Sigmoid colon (tissue), 7 donors: ENCODE results near the gene ACTR8. TPM values are rescaled to one million over a fixed set of nuclear protein-coding genes. Genes with fewer than 3 reads are reported as not detected.

Source experiments
- DNase-seq: peaks from one replicate; pipeline ENCODE4 v3.0.0-alpha.2; 2019
- H3K27ac ChIP-seq, 4 donors: fragments of 200-600 bp; sonication (generic); one replicate each; pipeline ENCODE4 v1.5.1; 2016 to 2019; ENCODE audit warnings: mild to moderate bottlenecking in 1 of 4
- H3K27me3 ChIP-seq, 3 donors: fragments of 200-600 bp; sonication (generic); one replicate each; pipeline ENCODE4 v1.5.1; 2019; ENCODE audit warnings: mild to moderate bottlenecking in 1 of 3
- H3K36me3 ChIP-seq, 4 donors: fragments of 200-600 bp; sonication (generic); one replicate each; pipeline ENCODE4 v1.5.1; 2016 to 2019
- H3K4me1 ChIP-seq, 4 donors: fragments of 200-600 bp; sonication (generic); one replicate each; pipeline ENCODE4 v1.5.1; 2017 to 2019
- H3K4me3 ChIP-seq, 4 donors: fragments of 200-600 bp; sonication (generic); one replicate each; pipeline ENCODE4 v1.5.1; 2017 to 2019; ENCODE audit warnings: mild to moderate bottlenecking in 2 of 4, moderate library complexity in 1 of 4
- H3K9me3 ChIP-seq, 4 donors: fragments of 200-600 bp in 3 of 4; sonication (generic) in 3 of 4; one replicate each; pipeline versions ENCODE4 v1.5.1 to v1.6.1; 2013 to 2019
- EP300 ChIP-seq, 4 donors: sonication (generic); formaldehyde crosslinking; IDR thresholded peaks; one replicate each; pipeline ENCODE4 v1.6.1; 2017; ENCODE audit warnings: antibody characterized with exemption in 4 of 4
- POLR2A ChIP-seq, 2 donors: fragments of 450-650 bp; IDR thresholded peaks; one replicate each; pipeline ENCODE4 v1.6.1; 2016; ENCODE audit warnings: antibody characterized with exemption in 2 of 2, mild to moderate bottlenecking in 2 of 2, moderate library complexity in 2 of 2
- POLR2AphosphoS5 ChIP-seq, 4 donors: sonication (generic); formaldehyde crosslinking; IDR thresholded peaks; one replicate each; pipeline ENCODE4 v1.6.1; 2017; ENCODE audit warnings: antibody characterized with exemption in 4 of 4
- WGBS, 2 donors: extraction: QIAGEN DNeasy Blood & Tissue Kit; methylation state at CpG; one replicate each; pipeline ENCODE4 v1.1.7; 2013; 5-methylcytosine and 5-hydroxymethylcytosine counted together
- intact Hi-C: fragments of 100-400 bp; cut with DNase I; formaldehyde crosslinking; loops from one replicate; pipeline ENCODE4 v1.15.1; 2023
- polyA plus RNA-seq, 3 donors: library from polyadenylated mRNA; stranded (reverse); fragments of 200-250 nt; gene quantifications; one replicate each; pipeline ENCODE4 v1.2.3, GENCODE V29; 2013
- total RNA-seq, 4 donors: library from RNA; depleted of rRNA; stranded (reverse); fragments of >200 nt; gene quantifications; one replicate each; pipeline ENCODE4 v1.1.0, GENCODE V29; 2016
- TF ChIP-seq, protein P1 (sequence below), 4 experiments: fragments of 450-650 bp in 3 of 4; fragments of 200-600 bp in 1 of 4; IDR thresholded peaks; one replicate each; pipeline ENCODE4 v1.5.1; 2016 to 2019; ENCODE audit warnings: antibody characterized with exemption in 4 of 4, mild to moderate bottlenecking in 3 of 4, moderate library complexity in 2 of 4
- donor health status: healthy with polysubstance abuse.
- donor health status: Bipolar disorder and iron deficiency.
- donor health status: healthy.

ACTR8 gene
- total and polyA plus RNA-seq, 7 donors, result 9.0 to 30.7 (median 18.5) TPM

DNA sequence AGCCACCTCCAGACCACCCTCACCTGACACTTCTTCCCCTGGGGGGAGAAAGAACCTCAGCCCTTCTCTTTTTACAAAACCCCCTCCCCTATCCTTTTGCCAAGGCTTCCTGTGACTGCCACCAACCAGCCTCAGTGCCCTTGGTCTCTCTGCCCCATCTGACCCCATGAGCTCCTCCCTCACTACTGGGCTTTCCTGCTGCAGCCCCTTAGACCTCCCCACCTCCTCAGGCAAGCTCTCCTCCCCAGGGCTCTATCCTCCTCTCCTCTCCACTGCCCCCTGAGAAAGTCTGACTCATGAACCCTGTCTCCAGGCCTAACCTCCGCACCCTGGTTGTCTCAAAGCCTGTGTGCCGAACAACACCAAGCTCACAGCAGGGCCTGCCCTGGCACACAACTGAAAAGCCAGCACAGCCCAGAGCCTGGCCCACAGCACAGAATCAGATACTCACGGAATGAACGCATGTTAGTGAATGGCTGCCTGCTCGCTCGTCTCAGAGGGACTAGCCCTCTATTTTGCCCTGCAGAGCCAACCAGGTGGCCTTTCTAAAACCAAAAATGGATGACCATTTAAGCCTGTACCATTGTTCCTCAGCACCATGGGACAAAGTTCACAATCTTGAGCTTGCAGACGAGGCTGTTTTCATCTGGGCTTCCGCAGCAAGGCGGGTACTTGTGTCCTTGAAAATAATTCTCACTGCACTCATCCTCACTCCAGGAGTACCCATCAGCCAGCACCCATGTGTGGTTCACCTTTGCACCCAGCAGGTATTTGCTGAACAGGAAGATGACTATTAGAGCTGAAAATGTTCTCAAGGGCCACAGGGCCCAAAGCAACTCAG is 37.5 kb downstream of the ACTR8 start:
- Histone ChIP-seq H3K27ac (no peak overlapping the region), H3K9me3 (no peaks in the 10 kb centered on the region), H3K4me1 (peaks cover 0 to 11% (median 8%) of the 10 kb centered on the region in 4 donors), H3K27me3 (peaks cover 4 to 36% (median 30%) of the 10 kb centered on the region in 3 donors), H3K36me3 (no peaks in the 10 kb centered on the region), H3K4me3 (no peak overlapping the region)
- TF ChIP-seq POLR2A (IDR thresholded peaks at IDR 0.05) (no peak), EP300 (IDR thresholded peaks at IDR 0.05) (no peak)
- TF ChIP-seq, protein P1, sequence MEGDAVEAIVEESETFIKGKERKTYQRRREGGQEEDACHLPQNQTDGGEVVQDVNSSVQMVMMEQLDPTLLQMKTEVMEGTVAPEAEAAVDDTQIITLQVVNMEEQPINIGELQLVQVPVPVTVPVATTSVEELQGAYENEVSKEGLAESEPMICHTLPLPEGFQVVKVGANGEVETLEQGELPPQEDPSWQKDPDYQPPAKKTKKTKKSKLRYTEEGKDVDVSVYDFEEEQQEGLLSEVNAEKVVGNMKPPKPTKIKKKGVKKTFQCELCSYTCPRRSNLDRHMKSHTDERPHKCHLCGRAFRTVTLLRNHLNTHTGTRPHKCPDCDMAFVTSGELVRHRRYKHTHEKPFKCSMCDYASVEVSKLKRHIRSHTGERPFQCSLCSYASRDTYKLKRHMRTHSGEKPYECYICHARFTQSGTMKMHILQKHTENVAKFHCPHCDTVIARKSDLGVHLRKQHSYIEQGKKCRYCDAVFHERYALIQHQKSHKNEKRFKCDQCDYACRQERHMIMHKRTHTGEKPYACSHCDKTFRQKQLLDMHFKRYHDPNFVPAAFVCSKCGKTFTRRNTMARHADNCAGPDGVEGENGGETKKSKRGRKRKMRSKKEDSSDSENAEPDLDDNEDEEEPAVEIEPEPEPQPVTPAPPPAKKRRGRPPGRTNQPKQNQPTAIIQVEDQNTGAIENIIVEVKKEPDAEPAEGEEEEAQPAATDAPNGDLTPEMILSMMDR (IDR thresholded peaks at IDR 0.05), result no peak
- DNase-seq, result no peak
- intact Hi-C loops, result no loop called here
- WGBS, 2 donors, result 20 to 76% methylated on average over 9 of the region's 9 CpGs

DNA sequence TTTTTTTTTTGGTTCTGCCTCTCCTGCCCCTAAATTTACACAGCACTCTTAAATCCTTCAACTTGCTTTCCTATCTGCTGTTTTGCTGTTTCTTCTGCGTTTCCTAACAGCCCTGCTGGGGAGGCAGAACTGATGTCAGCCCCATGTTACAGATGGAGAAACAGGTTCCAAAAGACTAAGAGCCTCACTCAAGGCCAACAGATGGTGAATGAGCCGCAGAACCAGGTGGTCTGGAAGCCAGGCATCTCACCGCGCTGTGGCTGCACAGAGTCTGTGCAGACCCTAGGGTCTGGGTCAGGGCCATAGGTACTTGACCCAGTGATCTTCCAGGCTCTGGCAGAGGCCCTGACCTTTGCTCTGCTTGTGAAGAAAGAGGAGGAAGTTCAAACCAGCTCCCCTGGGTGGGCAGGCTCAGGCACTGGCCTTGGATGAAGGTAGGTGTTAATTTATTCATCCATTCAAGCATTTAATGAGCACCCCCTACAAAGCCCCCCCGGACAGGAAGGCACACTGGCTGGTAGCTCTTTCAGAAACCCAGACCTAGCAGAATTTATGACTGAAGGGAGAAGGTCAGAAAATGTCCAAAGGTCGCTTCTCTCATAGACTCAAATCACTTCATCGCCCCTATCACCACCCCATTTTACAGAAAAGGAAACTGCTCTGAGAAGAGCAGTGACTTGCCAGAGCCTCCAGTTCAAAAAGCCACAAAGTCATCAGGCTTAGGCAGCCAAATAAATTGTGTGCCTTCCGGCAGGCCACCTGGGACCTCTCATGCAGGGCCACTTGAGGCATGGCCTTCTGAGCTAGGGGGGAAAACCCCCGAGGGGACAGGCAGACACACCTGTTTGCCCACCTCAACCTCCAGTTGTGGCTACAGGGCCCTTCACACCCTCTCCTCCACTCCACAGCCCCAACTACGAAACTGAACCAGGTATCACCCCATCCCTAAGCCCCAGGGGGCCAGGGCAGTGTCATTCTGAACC is 38.5 kb downstream of the ACTR8 start:
- Histone ChIP-seq H3K4me1 (peaks cover 0 to 11% (median 8%) of the 10 kb centered on the region in 4 donors), H3K9me3 (no peaks in the 10 kb centered on the region), H3K36me3 (no peaks in the 10 kb centered on the region), H3K27me3 (peaks cover 4 to 29% (median 22%) of the 10 kb centered on the region in 3 donors), H3K4me3 (no peak overlapping the region), H3K27ac (no peak overlapping the region)
- intact Hi-C loops, result no loop called here
- TF ChIP-seq, protein P1 (IDR thresholded peaks at IDR 0.05), result no peak
- TF ChIP-seq EP300 (IDR thresholded peaks at IDR 0.05), result no peak
- TF ChIP-seq POLR2A (IDR thresholded peaks at IDR 0.05), result no peak
- no peak for TF ChIP-seq POLR2AphosphoS5 (IDR thresholded peaks at IDR 0.05)
- no peak for DNase-seq
- 22 to 60% methylated on average over 10 of the region's 10 CpGs for WGBS, 2 donors

DNA sequence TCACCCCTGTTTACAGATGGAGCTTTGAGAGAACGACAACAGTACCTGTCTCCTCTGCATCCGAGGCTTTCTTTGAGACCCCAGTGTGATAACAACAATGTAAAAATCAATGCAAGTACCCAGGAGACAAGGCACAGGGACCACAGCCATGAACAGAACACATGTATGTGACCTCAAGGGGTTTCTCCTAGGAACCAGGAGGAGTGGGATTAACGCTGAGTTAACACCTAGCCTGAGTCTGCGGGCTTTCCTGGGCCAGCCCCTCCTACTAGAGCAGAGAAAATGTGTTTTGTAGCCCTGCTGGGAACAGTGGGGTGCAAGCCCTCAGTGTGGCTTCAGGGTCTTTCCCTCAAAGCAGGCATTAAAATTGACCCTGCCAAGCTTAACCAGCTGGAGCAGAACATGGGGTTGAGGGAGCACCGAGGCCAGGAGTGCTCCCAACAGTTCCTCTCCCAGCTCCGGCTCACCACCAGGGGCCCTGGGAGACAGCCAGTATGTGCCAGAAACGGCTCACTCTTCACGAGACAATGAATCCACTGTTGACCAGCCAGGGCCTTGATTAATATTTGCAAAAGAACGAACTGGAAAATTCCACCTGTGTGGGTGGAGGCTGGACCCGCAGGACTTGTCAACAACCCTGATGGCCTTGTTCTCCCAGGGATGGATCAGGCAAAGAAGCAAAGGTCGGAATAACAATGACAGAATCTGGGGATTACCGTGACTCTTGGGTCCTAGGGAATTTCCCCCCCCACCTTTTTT is 39.3 kb downstream of the ACTR8 start:
- no peak overlapping the region for H3K4me3 ChIP-seq
- peaks cover 0 to 11% (median 8%) of the 10 kb centered on the region in 4 donors for H3K4me1 ChIP-seq
- H3K27me3 ChIP-seq, result peaks cover 0 to 20% (median 14%) of the 10 kb centered on the region in 3 donors
- WGBS, 2 donors, result 14 to 55% methylated on average over 12 of the region's 12 CpGs
- no peaks in the 10 kb centered on the region for H3K36me3 ChIP-seq
- no peak for DNase-seq
- no peak overlapping the region for H3K27ac ChIP-seq
- intact Hi-C loops, result no loop called here
- TF ChIP-seq POLR2A (IDR thresholded peaks at IDR 0.05) (no peak), EP300 (IDR thresholded peaks at IDR 0.05) (no peak), POLR2AphosphoS5 (IDR thresholded peaks at IDR 0.05) (no peak)
- TF ChIP-seq, protein P1 (IDR thresholded peaks at IDR 0.05), result peak in 1 of 4 experiments; percentile 21
- H3K9me3 ChIP-seq, result no peaks in the 10 kb centered on the region

- Histone ChIP-seq H3K27ac (no peak overlapping the region), H3K27me3 (peaks cover 0 to 7% (median 1%) of the 10 kb centered on the region in 3 donors), H3K9me3 (no peaks in the 10 kb centered on the region), H3K36me3 (no peaks in the 10 kb centered on the region), H3K4me1 (peaks cover 0 to 5% (median 2%) of the 10 kb centered on the region in 4 donors), H3K4me3 (no peak overlapping the region)
- WGBS, 2 donors, result 19 to 71% methylated on average over 5 of the region's 5 CpGs
- intact Hi-C loops, result no loop called here
- TF ChIP-seq POLR2A (IDR thresholded peaks at IDR 0.05) (no peak), POLR2AphosphoS5 (IDR thresholded peaks at IDR 0.05) (no peak), EP300 (IDR thresholded peaks at IDR 0.05) (no peak)
- TF ChIP-seq, protein P1 (IDR thresholded peaks at IDR 0.05), result no peak
- DNase-seq, result no peak
Observed at GRCh38 chr3:53841296-53841695, 40.7 kb downstream of the ACTR8 start.
